Measurements from ENCODE around the gene ZNF225.

ZNF225 gene

GRCh38 chr19:44113138-44113783 lies at the start of gene ZNF225:
TSS of gene ZNF225 (plus strand) at chr19:44113399. CDS start at chr19:44115828, 2,429 bp downstream.
- no peak for TF ChIP-seq GATA3 (IDR thresholded peaks at IDR 0.05; ENCODE audit: low read depth, low read length)
- no peak for TF ChIP-seq GATA2 (IDR thresholded peaks at IDR 0.05; ENCODE audit: low read depth, low read length)

DNA sequence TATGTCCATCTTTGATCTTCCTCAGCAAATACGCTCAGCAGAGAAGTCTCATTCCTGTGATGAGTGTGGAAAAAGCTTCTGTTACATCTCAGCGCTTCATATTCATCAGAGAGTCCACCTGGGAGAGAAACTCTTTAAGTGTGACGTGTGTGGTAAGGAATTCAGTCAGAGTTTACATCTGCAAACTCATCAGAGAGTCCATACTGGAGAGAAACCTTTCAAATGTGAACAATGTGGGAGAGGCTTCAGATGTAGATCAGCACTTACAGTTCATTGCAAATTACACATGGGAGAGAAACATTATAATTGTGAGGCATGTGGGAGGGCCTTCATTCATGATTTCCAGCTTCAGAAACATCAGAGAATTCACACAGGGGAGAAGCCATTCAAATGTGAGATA lies 46.9 kb upstream of the ZNF225 start:
- no peak for TF ChIP-seq GATA2 (IDR thresholded peaks at IDR 0.05; ENCODE audit: low read depth, low read length)

DNA sequence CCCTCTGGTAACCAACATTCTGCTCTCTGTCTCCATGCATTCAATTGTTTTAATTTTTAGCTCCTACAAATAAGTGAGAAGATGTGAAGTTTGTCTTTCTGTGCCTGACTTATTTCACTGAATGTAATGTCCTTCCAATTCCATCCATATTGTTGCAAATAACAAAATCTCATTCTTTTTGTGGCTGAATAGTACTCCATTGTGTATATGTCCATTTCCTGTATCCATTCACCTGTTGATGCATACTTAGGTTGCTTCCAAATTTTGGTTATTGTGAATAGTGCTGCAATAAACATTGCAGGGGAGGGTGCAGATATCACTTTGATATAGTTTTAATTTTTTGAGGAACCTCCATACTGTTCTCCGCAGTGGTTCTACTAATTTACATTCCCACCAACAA lies 43.8 kb upstream of the ZNF225 start:
- TF ChIP-seq GATA2 (IDR thresholded peaks at IDR 0.05; ENCODE audit: low read depth, low read length) = no peak

DNA sequence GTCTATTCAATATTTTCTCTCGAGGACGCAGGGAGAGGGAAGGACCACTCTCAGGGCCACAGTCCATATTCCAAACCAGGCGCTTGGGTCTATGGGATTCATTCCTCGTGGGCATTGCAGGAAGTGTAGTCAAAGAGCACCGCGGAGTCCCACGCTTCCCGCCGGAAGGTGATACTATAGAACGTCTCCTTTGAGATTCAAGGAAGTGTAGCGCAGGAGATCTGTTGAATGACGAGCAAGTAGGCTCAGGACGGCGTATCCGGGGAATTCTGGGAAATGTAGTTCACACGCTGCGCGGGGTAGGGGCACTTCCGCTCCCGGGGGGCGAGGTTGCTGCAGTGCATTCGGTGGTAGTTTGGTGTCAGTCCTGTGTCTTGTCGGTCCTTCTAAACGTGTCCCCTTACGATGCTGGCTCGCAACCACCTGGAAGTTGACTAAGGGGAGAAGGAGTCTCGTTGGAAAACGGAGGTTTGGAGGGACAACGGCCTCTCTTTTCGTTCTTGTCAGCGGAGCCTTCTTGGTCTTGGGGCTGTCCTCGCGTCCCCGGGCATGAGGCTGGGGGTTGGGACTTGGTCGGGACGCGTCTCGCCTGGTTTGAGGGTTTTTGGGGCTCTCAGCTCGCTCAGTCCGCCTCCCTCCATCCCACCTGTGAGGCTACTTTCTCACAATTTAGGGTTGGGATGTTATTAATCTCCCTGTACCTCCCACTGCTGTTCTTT lies 41.2 kb upstream of the ZNF225 start, which contains the start of gene ZNF284:
TSS of gene ZNF284 (plus strand) at position 336 of the 719 bp plus-strand sequence. CDS start 4,231 bp downstream, outside the sequence.
- TF ChIP-seq GATA2 (IDR thresholded peaks at IDR 0.05; ENCODE audit: low read depth, low read length) (0 out of 2 replicates have a peak, but pooled peaks have one; percentile 13), GATA3 (IDR thresholded peaks at IDR 0.05; ENCODE audit: low read depth, low read length) (no peak)

DNA sequence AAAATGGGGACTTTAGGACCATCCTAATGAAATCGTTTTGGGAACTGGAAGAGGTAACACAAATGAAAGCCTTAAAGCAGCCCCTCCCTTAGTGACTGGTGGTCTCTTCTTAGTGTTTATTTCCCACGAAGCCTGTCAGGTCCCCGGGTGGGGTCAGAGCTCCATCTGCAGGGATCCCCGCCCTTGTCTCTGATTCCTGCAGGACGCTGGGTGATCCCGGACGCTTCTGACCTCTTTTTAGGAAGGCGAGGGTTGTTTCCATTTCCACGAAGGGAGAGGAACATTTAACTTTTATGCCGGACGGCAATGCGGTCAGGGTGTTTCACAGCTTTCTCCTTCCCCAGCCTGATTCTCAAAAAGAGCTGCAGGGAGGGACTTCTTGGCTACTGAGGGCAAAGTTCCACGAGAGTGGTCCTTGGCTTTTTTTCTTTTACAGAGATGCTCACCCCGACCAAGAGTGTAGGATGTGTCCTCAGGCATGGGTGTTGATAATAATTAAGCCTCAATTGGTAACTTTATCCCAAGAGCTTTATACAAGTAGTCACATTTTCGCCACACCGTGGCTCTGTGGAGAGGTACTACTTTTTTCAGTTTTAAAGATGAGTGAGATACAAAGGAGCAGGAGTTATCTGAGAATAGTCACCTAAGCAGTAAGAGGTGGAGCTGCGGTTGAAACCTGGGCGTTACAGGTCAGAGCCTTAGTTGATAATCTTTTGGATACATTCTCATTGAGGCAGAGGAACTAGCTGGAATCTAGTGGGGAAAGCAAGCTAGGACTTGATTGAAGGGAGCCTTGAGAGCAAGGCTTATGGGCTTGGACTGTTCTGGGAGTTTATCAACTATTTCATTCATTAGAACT lies 40.4 kb upstream of the ZNF225 start:
- no peak for TF ChIP-seq GATA3 (IDR thresholded peaks at IDR 0.05; ENCODE audit: low read depth, low read length)
- TF ChIP-seq GATA2 (IDR thresholded peaks at IDR 0.05; ENCODE audit: low read depth, low read length) = no peak

DNA sequence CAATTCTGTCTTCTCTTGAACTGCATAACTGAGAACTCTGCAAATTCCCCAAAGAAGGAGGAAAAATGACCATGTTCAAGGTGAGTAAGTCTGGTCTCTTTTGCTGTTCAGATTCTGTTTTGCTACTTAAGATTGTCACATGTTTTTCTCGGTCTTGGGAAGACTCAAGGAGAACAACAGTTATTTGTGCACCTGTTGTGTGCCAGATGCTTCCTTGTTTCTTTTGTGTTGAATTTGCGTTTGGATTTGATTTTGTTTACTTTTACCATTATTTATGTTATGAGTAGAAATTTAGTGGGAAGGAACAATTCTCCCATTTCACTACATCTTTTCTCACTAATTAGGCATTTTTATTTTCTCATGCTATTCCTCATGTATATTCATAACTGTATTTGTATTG lies 36.9 kb upstream of the ZNF225 start:
- TF ChIP-seq GATA2 (IDR thresholded peaks at IDR 0.05; ENCODE audit: low read depth, low read length) (no peak), GATA3 (IDR thresholded peaks at IDR 0.05; ENCODE audit: low read depth, low read length) (no peak)

DNA sequence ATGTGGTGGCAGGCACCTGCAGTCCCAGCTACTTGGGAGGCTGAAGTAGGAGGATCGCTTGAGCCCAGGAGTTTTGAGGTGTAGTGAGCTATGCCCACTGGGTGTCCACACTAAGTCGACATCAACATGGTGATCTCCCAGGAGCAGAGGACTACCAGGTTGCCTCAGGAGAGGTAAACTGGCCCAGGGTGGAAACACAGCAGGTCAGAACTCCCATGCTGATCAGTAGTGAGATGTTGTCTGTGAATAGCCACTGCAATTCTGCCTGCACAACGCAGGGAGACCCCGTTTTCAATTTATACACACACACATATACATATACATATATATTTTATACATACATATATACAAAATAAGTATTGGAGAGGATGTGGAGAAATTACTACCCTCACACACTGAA lies 21.1 kb upstream of the ZNF225 start:
- TF ChIP-seq GATA3 (IDR thresholded peaks at IDR 0.05; ENCODE audit: low read depth, low read length) (no peak), GATA2 (IDR thresholded peaks at IDR 0.05; ENCODE audit: low read depth, low read length) (no peak)

GRCh38 chr19:44093931-44094765 lies 19.1 kb upstream of the ZNF225 start, which contains the start of gene ZNF224:
TSS of gene ZNF224 (plus strand) at chr19:44094361. CDS start at chr19:44097874, 3,513 bp downstream.
- TF ChIP-seq GATA2 (IDR thresholded peaks at IDR 0.05; ENCODE audit: low read depth, low read length) (no peak), GATA3 (IDR thresholded peaks at IDR 0.05; ENCODE audit: low read depth, low read length) (no peak)

- TF ChIP-seq GATA3 (IDR thresholded peaks at IDR 0.05; ENCODE audit: low read depth, low read length) (no peak), GATA2 (IDR thresholded peaks at IDR 0.05; ENCODE audit: low read depth, low read length) (no peak)
Measured at GRCh38 chr19:44107751-44108150, 5.4 kb upstream of the ZNF225 start.

GRCh38 chr19:44109458-44109857 lies 3.7 kb upstream of the ZNF225 start:
- TF ChIP-seq GATA2 (IDR thresholded peaks at IDR 0.05; ENCODE audit: low read depth, low read length) (no peak), GATA3 (IDR thresholded peaks at IDR 0.05; ENCODE audit: low read depth, low read length) (no peak)

GRCh38 chr19:44111910-44112463 lies 1.2 kb upstream of the ZNF225 start:
- TF ChIP-seq GATA2 (IDR thresholded peaks at IDR 0.05; ENCODE audit: low read depth, low read length) (no peak), GATA3 (IDR thresholded peaks at IDR 0.05; ENCODE audit: low read depth, low read length) (no peak)

- TF ChIP-seq GATA3 (IDR thresholded peaks at IDR 0.05; ENCODE audit: low read depth, low read length) (no peak), GATA2 (IDR thresholded peaks at IDR 0.05; ENCODE audit: low read depth, low read length) (no peak)
Measured at GRCh38 chr19:44112802-44113137, 429 bp upstream of the ZNF225 start.

DNA sequence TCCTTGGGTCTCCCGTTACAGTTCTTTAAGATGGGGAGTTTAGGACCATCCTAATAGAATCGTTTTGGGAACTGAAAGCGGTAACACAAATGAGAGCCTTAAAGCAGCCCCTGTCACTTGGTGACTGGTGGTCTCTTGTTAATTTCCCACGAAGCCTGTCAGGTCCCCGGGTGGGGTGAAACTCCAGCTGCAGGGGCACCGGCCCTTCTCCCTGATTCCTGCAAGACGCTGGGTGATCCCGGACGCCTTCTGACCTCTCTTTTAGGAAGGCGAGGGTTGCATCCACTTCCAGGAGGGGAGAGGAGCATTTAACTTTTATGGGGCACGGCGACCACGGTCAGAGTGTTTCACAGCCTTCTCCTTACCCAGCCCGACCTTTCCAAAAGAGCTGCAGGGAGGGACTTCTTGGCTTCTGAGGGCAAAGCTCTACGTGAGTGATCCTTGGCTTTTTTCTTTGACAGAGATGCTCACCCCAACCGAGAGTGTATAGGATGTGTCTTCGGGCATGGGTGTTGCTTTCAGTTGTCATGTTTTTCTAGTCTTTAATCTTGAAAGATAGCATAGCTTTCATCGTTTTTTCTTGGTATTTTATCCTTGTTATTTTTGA lies 688 bp downstream of the ZNF225 start:
- no peak for TF ChIP-seq GATA2 (IDR thresholded peaks at IDR 0.05; ENCODE audit: low read depth, low read length)
- TF ChIP-seq GATA3 (IDR thresholded peaks at IDR 0.05; ENCODE audit: low read depth, low read length) = no peak
